ENCODE measurements around the gene SIX4. TPM values are rescaled to one million over a fixed set of nuclear protein-coding genes. Genes with fewer than 3 reads are reported as not detected.

Gene SIX4
- total RNA-seq, 2 donors from 2014 or later = 0.54 TPM; not detected in 1

Other genes starting within 250 kb of the SIX4 start
- not detected for gene C14orf39, start 238.3 kb downstream of the SIX4 start, total RNA-seq
- gene SIX6, start 215.2 kb downstream of the SIX4 start, total RNA-seq = not detected
- gene SIX1, start 74.9 kb downstream of the SIX4 start, total RNA-seq = not detected
- 10 to 100 TPM; 13.4 to 29.9 TPM for gene MNAT1, start 10.4 kb upstream of the SIX4 start, total RNA-seq